ENCODE data around the gene PCDH9. TPM values are rescaled to one million over a fixed set of nuclear protein-coding genes. Genes with fewer than 3 reads are reported as not detected.
A peak's percentile ranks its signal among the peaks of the same experiment; 100 is the strongest.

The PCDH9 gene
- total and polyA plus RNA-seq, 9 donors: 0.18 to 6.5 (median 1.3) TPM

DNA sequence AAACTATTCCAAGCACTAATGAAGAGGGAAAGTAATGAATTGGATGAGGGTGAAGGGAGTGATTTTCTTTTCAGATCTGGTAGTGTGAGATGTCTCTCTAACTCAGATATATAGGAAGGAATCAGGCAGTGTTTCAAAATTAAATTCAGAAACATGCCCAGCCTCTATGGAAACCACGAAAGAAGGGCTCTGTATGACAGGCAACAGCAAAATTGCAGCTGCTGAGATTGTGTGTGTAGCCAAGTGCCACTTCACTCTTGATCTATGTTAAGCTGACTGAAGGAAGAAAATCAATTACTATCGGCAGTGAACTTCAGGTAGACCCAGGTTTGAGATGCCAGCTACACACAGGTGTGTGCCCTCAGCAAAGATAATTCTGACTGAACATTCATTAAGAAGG, 387.4 kb downstream of the PCDH9 start:
- Histone ChIP-seq H3K4me3 (no peak overlapping the region), H3K36me3 (no peaks in the 10 kb centered on the region), H3K9me3 (no peaks in the 10 kb centered on the region), H3K4me1 (ENCODE audit: insufficient read depth) (no peaks in the 10 kb centered on the region), H3K27ac (no peak overlapping the region), H3K27me3 (no peaks in the 10 kb centered on the region)
- intact Hi-C loops (cut with DNase I): no loop called here
- 64 to 81% (median 70%) methylated on average over 2 of the region's 2 CpGs for WGBS, 3 donors
- TF ChIP-seq EP300 (IDR thresholded peaks at IDR 0.05): no peak
- TF ChIP-seq POLR2A (IDR thresholded peaks at IDR 0.05): no peak
- TF ChIP-seq, protein P1, sequence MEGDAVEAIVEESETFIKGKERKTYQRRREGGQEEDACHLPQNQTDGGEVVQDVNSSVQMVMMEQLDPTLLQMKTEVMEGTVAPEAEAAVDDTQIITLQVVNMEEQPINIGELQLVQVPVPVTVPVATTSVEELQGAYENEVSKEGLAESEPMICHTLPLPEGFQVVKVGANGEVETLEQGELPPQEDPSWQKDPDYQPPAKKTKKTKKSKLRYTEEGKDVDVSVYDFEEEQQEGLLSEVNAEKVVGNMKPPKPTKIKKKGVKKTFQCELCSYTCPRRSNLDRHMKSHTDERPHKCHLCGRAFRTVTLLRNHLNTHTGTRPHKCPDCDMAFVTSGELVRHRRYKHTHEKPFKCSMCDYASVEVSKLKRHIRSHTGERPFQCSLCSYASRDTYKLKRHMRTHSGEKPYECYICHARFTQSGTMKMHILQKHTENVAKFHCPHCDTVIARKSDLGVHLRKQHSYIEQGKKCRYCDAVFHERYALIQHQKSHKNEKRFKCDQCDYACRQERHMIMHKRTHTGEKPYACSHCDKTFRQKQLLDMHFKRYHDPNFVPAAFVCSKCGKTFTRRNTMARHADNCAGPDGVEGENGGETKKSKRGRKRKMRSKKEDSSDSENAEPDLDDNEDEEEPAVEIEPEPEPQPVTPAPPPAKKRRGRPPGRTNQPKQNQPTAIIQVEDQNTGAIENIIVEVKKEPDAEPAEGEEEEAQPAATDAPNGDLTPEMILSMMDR (IDR thresholded peaks at IDR 0.05): no peak
- no peak for DNase-seq

DNA sequence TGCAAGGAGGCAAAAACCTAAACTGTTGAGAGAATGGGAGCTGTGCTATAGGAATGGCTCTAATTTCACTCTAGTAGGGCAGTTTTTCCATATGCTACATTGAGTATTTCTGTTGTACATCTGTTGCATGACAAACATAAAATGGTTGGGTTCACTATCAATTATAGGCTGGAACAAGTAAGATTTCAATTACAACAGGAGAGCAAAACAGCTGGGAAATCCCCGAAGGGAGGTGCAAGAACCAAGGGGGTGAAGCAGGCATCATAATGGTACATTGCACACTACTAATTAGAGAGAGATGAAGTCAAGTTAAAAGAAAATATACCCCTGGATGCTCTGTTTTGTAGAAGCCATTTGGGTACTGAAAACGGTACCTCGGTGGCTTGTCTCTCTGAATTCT, 389.5 kb downstream of the PCDH9 start:
- WGBS, 3 donors: 96 to 97% (median 97%) methylated on average over 3 of the region's 3 CpGs
- H3K4me3 ChIP-seq: no peak overlapping the region
- no peaks in the 10 kb centered on the region for H3K4me1 ChIP-seq (ENCODE audit: insufficient read depth)
- TF ChIP-seq, protein P1 (IDR thresholded peaks at IDR 0.05): no peak
- TF ChIP-seq EP300 (IDR thresholded peaks at IDR 0.05): no peak
- TF ChIP-seq POLR2A (IDR thresholded peaks at IDR 0.05): no peak
- H3K9me3 ChIP-seq: no peaks in the 10 kb centered on the region
- H3K27me3 ChIP-seq: no peaks in the 10 kb centered on the region
- intact Hi-C loops (cut with DNase I): no loop called here
- no peaks in the 10 kb centered on the region for H3K36me3 ChIP-seq
- no peak for DNase-seq
- H3K27ac ChIP-seq: no peak overlapping the region

DNA sequence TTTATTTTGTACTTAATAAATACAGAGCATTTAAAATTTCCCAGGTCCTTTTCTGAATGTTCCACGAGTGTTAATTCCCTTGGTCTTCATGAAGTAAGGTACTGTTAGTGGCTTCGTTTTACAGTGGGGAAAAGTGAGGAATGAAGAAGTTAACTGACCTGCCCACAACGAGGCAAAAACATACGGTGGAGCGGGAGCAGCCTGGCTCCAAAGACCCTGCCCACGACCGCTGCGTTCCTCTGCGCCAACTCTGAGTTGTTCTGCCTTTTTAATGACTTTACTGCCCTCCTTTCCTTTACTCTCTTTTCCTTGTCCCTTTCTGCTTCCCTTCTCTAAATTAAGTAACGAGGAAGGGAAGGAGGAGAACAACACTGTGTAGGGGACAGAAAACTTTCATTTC, 392.9 kb downstream of the PCDH9 start:
- intact Hi-C loops (cut with DNase I): loop anchor here in 1 of 4 donors (5.0 kb wide), 1 partner anchor 190 kb away; no protein-coding TSS in a partner anchor
- no peak for DNase-seq
- Histone ChIP-seq H3K9me3 (no peaks in the 10 kb centered on the region), H3K27ac (no peak overlapping the region), H3K27me3 (no peaks in the 10 kb centered on the region), H3K4me1 (ENCODE audit: insufficient read depth) (peaks cover 1% of the 10 kb centered on the region), H3K4me3 (no peak overlapping the region), H3K36me3 (no peaks in the 10 kb centered on the region)
- 75 to 81% (median 78%) methylated on average over 10 of the region's 10 CpGs for WGBS, 3 donors
- TF ChIP-seq EP300 (IDR thresholded peaks at IDR 0.05): no peak
- no peak for TF ChIP-seq POLR2A (IDR thresholded peaks at IDR 0.05)
- TF ChIP-seq, protein P1 (IDR thresholded peaks at IDR 0.05): no peak

DNA sequence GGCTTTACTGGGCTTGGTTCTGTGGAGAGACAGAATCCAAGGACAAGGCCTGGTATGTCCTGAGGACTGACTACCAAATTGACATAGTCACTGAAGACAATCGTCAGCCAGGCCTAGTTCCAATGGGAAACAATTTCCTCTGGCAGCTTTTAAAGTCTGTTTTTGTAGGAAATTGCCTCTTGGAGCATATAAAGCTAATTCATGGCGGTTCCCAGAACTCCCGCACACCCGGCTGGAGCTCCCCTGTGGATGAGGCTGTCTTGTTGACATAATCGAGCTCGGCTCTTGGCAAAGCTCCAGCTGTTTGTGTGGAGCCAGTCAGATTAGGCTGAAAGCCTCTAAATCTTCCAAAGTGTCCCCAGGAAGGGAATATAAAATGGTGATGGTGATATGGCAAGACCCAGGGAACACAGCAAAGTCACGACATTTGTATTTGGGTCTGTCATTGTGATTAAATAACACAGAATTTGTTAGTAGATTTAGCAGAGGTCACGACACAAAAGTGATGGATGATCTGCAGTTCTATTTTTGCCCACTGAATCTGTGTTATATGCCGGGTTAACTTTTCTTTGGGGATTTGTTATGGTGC, 395.0 kb downstream of the PCDH9 start:
- Histone ChIP-seq H3K4me3 (no peak overlapping the region), H3K27me3 (no peaks in the 10 kb centered on the region), H3K27ac (no peak overlapping the region), H3K9me3 (no peaks in the 10 kb centered on the region), H3K4me1 (ENCODE audit: insufficient read depth) (peaks cover 1% of the 10 kb centered on the region), H3K36me3 (no peaks in the 10 kb centered on the region)
- DNase-seq: peak; percentile 49 to 71 (median 60)
- TF ChIP-seq, protein P1 (IDR thresholded peaks at IDR 0.05): no peak
- TF ChIP-seq EP300 (IDR thresholded peaks at IDR 0.05): no peak
- TF ChIP-seq POLR2A (IDR thresholded peaks at IDR 0.05): no peak
- intact Hi-C loops (cut with DNase I): loop anchor here in 1 of 4 donors (5.0 kb wide), 1 partner anchor 188 kb away; no protein-coding TSS in a partner anchor
- 11 to 20% (median 15%) methylated on average over 9 of the region's 9 CpGs for WGBS, 3 donors
